Measurements from ENCODE around the gene WFS1. TPM values are rescaled to one million over a fixed set of nuclear protein-coding genes. Genes with fewer than 3 reads are reported as not detected.

The WFS1 gene
- total RNA-seq, 1 experiment from 2014 or later: 57.1 TPM

GRCh38 chr4:6282314-6282771 lies 12.7 kb downstream of the WFS1 start:
- H3F3A ChIP-seq (ENCODE audit: insufficient read depth, low read depth): no peaks in the 10 kb centered on the region
- DNase-seq: no peak
- TF ChIP-seq EZH2 (IDR thresholded peaks at IDR 0.05; ENCODE audit: low read depth): no peak
- no peak for TF ChIP-seq CTCF (conservative IDR thresholded peaks at IDR 0.05)
- no peaks in the 10 kb centered on the region for H4K20me1 ChIP-seq (ENCODE audit: insufficient read depth)
- no peak overlapping the region for H2AFZ ChIP-seq
- H3K9me2 ChIP-seq (ENCODE audit: insufficient read depth): no peaks in the 10 kb centered on the region
- no peak overlapping the region for H3K4me2 ChIP-seq
- no peaks in the 10 kb centered on the region for H3K4me1 ChIP-seq (replicated peaks; ENCODE audit: insufficient read depth)
- no TSS peak for BruUV-seq (replicated peaks)
- no peak overlapping the region for H3K4me3 ChIP-seq
- H3K79me2 ChIP-seq (ENCODE audit: low read depth): no peaks in the 10 kb centered on the region
- H3K9me3 ChIP-seq (ENCODE audit: insufficient read depth, low read depth): no peaks in the 10 kb centered on the region
- H3K36me3 ChIP-seq (ENCODE audit: low read depth): no peaks in the 10 kb centered on the region
- POLR2A ChIA-PET (ENCODE audit: unreplicated experiment): no interaction called here
- no peaks in the 10 kb centered on the region for H3K27me3 ChIP-seq (ENCODE audit: insufficient read depth, low read depth)
- CTCF ChIA-PET: no interaction called here
- intact Hi-C loops (cut with micrococcal nuclease; ENCODE audit: unreplicated experiment): no loop called here
- H3K27ac ChIP-seq: no peak overlapping the region

- no peak overlapping the region for H3K4me3 ChIP-seq
- no peaks in the 10 kb centered on the region for H4K20me1 ChIP-seq (ENCODE audit: insufficient read depth)
- no peaks in the 10 kb centered on the region for H3F3A ChIP-seq (ENCODE audit: insufficient read depth, low read depth)
- intact Hi-C loops (cut with micrococcal nuclease; ENCODE audit: unreplicated experiment): no loop called here
- POLR2A ChIA-PET (ENCODE audit: unreplicated experiment): no interaction called here
- H3K9me2 ChIP-seq (ENCODE audit: insufficient read depth): no peaks in the 10 kb centered on the region
- no peaks in the 10 kb centered on the region for H3K4me1 ChIP-seq (replicated peaks; ENCODE audit: insufficient read depth)
- DNase-seq: no peak
- H3K36me3 ChIP-seq (ENCODE audit: low read depth): no peaks in the 10 kb centered on the region
- no peaks in the 10 kb centered on the region for H3K27me3 ChIP-seq (ENCODE audit: insufficient read depth, low read depth)
- CTCF ChIA-PET: no interaction called here
- BruUV-seq (replicated peaks): no TSS peak
- H3K9me3 ChIP-seq (ENCODE audit: insufficient read depth, low read depth): no peaks in the 10 kb centered on the region
- TF ChIP-seq EZH2 (IDR thresholded peaks at IDR 0.05; ENCODE audit: low read depth): no peak
- TF ChIP-seq CTCF (conservative IDR thresholded peaks at IDR 0.05): no peak
- H3K4me2 ChIP-seq: no peak overlapping the region
- H3K27ac ChIP-seq: no peak overlapping the region
- H2AFZ ChIP-seq: no peak overlapping the region
- H3K79me2 ChIP-seq (ENCODE audit: low read depth): no peaks in the 10 kb centered on the region
Measured at GRCh38 chr4:6283282-6283681, 13.6 kb downstream of the WFS1 start.

- TF ChIP-seq EZH2 (IDR thresholded peaks at IDR 0.05; ENCODE audit: low read depth): no peak
- TF ChIP-seq CTCF (conservative IDR thresholded peaks at IDR 0.05): no peak
- Histone ChIP-seq H4K20me1 (ENCODE audit: insufficient read depth) (no peaks in the 10 kb centered on the region), H3K27me3 (ENCODE audit: insufficient read depth, low read depth) (no peaks in the 10 kb centered on the region), H3F3A (ENCODE audit: insufficient read depth, low read depth) (no peaks in the 10 kb centered on the region), H3K4me3 (no peak overlapping the region), H3K9me3 (ENCODE audit: insufficient read depth, low read depth) (no peaks in the 10 kb centered on the region), H2AFZ (no peak overlapping the region), H3K9me2 (ENCODE audit: insufficient read depth) (no peaks in the 10 kb centered on the region), H3K4me1 (replicated peaks; ENCODE audit: insufficient read depth) (no peaks in the 10 kb centered on the region), H3K27ac (no peak overlapping the region), H3K36me3 (ENCODE audit: low read depth) (no peaks in the 10 kb centered on the region), H3K4me2 (no peak overlapping the region), H3K79me2 (ENCODE audit: low read depth) (no peaks in the 10 kb centered on the region)
- ChIA-PET POLR2A (ENCODE audit: unreplicated experiment) (no interaction called here), CTCF (no interaction called here)
- no peak for DNase-seq
- intact Hi-C loops (cut with micrococcal nuclease; ENCODE audit: unreplicated experiment): no loop called here
- BruUV-seq (replicated peaks): no TSS peak
Measured at GRCh38 chr4:6287017-6287788, 17.6 kb downstream of the WFS1 start.
